Testis (tissue), 2 donors: ENCODE results near the gene TECTA.

Experiments
- CTCF ChIP-seq, 3 experiments: fragments of 450-650 bp in 2 of 3; fragments of 200-600 bp in 1 of 3; sonication (generic) in 1 of 3; IDR thresholded peaks; one replicate each; pipeline ENCODE4 v1.5.1; 2016 to 2019; ENCODE audit warnings: antibody characterized with exemption in 3 of 3, mild to moderate bottlenecking in 2 of 3, moderate library complexity in 1 of 3
- POLR2A ChIP-seq: fragments of 450-650 bp; IDR thresholded peaks from one replicate; pipeline ENCODE4 v1.6.1; 2017; ENCODE audit warnings: antibody characterized with exemption, mild to moderate bottlenecking, moderate library complexity

GRCh38 chr11:121154486-121155314, 53.7 kb downstream of the TECTA start:
- no peak for TF ChIP-seq CTCF (IDR thresholded peaks at IDR 0.05)
- no peak for TF ChIP-seq POLR2A
